T-helper 22 cell (primary cell): Measurements from ENCODE around the gene OGFOD3.
"Not testable (repeated sequence)": the region's sequence is repeated elsewhere in the genome, so short reads cannot be mapped to it uniquely, and the experiment has no call there.

Experiments used
- DNase-seq: peaks from one replicate; pipeline ENCODE4 v3.0.0-alpha.2; 2020; ENCODE audit warnings: low read depth

OGFOD3 gene

DNA sequence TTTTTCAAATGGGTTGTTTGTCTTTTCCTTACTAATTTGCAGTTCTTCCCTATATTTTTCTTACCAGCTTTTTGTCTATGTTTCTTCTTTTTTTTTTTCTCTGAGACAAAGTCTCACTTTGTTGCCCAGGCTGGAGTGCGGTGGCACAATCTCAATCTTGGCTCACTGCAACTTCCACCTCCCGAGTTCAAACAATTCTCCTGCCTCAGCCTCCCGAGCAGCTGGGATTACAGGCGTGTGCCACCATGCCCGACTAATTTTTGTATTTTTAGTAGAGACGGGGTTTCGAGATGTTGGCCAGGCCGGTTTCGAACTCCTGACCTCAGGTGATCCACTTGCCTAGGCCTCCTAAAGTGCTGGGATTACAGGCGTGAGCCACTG is 45.3 kb downstream of the OGFOD3 start:
- DNase-seq = not testable (repeated sequence)

DNA sequence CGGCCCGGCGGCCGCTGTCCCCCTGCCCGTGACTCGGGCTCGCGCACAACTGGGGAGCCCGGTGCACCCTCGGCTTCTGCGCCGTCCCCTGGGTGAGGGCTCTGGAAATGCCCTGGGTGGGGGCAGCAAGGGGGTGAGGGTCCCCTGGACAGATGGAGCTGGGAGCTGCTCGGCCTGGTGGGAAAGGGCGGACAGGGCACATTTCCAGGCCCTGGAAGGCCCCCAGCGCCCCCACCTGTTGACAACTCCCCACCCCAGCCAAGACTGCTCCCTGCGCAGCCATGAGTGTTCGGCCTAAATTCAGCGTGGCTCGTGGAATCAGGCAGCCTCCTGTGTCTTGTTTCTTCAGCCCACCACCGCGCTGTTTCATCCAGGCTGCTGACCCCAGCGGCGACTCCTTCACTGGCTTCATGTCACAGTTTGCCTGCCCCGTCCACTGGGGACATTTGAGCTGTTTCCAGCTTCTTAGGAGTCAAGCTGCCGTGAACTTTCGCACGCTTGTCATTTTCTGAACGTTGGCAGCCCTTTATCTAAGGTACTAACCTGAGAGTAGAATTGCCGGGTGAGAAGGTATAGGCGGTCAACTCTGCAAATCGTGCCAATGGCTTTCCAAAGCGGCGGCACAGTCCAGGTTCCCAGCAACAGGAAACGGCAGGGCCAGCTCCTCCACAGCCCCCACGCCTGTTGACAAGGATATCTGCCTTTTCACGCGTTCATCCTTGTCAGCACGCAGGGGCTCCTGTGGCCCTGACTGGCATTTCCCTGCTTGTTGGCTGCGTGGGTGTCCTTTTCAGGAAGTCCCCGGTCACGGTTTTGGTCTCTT is 45.9 kb downstream of the OGFOD3 start:
- DNase-seq = no peak

DNA sequence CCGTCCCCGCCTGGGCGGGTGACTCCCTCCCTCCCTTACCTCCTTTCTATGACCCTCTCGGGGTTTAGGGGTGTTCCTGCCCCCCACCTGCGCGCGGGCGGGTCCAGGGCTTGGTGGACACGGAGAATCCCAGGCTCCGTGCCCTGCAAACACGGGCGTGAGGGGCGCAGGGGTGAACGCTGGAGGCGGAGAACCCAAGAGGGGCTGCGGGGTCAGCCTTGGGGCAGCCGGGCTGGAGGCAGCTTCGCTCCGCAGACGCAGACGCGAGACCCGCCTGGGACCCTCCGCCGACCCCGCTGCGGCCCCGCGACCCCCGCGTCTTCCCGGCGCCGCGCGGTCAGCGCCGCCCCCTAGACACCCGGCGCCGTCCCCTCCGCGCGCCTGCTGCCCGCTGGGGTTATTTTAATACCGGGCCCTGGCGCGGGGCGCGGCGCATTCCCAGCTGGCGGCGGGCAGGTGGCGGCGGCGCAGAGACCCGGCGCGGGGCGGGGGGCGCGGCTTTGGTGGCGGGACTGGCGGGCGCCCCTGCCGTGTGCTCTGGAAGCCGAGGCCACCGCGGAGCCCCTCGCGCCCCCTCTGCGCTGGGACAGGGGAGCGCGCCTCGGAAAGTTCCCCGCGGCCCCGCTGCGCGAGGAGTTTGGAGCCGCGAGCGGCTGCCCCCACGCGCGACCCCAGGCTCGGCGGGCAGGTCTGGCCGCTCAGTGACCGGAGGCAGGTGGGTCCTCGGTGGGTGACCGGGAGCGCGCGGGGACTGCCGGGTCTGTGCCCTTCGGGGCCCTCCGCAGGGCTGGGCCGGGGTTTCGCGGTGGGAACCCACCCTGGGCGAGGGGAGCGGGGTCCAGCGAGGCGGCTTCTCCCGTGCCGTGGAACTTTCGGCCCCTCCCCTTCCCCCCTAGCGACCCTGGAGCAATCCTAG is 46.8 kb downstream of the OGFOD3 start, which contains the start of gene UTS2R:
Gene UTS2R (plus strand): TSS at position 433 of the 916 bp plus-strand sequence. CDS start 2,560 bp downstream, outside the sequence.
- DNase-seq = no peak

DNA sequence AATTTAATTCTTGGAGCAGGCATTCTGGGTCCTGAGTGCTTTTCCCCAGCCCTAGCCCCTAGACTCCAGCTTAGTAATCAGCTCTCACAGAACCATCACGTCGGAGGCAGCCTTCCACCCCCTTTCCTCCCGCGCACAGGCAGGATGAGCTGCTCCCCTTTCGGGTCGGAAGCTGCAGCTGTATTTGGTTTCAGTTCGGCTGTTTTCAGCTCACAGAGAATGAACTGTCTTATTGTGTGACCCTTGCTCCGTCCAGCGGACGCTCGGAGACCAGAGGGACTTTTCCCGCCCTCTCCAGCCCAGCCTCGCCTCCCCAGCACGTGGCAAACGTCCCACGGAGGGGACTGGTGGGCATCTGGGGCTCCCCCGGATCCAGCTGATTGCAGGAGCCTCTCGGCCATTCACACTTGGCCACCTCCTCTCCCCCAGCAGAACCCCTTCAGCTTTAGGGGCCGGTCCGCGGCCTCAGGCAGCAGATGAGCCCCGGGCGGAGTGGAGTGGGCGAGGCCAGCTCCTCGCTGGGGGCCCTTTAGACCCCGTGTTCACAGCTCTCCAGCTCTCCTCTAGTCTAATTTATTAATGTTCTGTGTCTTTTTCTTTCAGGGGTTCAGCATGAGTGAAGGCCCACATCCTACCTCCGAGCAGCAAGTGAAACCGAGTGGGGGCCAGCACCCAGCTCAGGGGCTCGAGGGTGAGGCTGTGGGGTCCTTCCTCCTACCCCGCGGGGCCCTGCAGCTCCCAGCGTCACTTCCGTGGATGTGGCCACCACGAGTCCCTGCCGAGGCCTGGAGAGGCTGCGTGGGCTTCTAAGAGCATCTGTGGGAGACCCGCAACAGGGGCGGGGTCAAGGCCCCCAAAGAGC is 47.7 kb downstream of the OGFOD3 start:
- no peak for DNase-seq

DNA sequence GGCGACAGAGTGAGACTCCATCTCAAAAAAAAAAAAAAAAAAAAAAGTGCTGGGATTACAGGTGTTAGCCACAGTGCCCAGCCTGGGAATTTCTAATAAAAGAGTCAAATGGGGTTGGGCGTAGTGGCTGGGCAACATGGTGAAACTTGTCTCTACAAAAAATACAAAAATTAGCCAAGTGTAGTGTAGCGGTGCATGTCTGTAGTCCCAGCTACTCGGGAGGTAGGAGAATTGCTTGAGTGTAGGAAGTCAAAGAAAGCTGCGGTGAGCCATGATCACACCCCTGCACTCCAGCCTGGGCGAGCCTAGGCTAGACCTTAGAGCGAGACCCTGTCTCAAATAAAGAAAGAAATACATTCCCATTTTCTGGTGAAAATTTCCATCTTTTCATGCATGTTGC is 49.2 kb downstream of the OGFOD3 start:
- DNase-seq = no peak

DNA sequence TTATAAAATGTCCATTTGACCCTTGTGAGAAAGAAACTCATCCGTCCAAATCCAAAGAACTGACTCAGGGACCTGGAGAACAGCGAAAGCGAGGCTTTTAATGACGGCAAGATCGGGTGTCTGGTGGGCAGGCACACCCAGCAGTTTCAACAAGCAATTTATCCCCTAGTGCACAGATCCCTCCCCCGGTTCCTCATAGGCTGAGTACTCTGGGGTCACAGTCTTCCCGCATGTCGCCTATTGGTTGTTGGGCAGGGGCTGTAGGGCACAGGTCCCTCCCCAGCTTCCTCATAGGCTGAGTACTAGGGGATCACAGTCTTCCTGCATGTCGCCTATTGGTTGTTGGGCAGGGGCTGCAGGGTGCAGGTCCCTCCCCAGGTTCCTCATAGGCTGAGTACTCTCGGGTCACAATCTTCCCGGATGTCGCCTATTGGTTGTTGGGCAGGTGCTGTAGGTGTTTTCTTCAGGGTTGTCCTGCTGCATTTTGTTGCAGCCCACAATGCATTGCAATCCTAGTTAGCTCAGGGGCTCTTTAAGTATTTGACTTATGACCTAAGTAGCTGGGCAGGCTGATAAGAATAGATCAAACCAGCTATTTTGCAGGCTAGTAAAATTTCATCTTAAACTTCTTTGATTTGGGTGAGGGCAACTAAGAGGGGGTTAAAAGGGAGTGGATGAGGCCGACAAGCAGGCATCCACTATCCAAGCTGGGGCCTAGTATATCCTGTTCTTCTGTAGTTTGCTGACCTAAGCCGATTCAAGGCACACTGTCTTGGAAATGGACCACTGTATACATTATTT is 50.5 kb downstream of the OGFOD3 start:
- DNase-seq = no peak

DNA sequence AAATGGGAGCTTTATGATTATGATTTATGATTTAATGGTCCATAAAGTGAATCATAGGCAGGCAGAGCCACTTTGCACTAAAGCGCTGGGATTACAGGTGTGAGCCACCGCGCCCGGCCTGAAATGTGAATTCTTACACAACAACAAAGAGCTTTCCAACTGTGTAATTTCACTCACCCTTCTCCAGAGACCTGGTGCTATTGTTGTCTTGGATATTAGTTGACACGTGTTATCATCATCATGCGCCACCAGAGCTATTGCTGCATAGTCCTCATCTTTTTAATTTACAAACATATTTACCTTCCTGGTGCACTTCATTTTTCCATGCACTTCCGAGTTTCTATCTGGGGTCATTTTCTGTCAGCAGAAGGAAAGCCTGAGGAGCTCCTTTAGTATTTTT is 51.6 kb downstream of the OGFOD3 start:
- DNase-seq = no peak

DNA sequence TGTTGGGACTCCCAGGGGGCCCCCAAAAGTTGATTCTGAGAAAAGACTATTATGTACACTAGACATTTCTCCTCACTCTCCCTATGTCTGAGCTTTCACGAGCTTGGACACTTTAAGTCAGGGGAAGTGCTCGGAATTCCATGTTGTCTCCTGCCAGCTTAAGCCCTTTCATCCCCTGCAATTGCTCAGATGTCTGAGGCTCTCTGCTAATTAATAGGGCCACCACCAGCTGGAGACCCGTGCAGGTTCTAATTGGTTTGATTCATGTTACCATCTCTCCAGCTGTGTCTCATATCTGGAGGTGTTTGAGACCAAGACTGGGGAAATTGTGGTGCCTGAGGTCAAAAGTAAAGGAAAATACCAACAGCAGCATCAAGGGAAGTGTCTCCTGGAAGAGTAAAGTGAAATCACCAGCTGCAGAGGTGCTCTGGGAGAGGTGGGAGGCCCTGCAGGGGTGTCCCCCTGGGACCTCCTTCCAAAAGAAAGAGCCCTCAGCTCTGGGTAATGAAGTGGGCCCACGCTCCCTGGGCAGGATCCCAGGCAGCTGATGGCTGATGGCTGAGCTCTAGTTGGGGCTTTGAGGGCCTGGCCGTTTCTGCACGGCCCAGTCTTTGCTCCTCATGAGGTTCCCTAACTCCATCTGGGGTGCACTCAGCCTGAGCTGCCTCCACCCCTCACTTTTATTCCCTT is 52.6 kb downstream of the OGFOD3 start:
- no peak for DNase-seq

DNA sequence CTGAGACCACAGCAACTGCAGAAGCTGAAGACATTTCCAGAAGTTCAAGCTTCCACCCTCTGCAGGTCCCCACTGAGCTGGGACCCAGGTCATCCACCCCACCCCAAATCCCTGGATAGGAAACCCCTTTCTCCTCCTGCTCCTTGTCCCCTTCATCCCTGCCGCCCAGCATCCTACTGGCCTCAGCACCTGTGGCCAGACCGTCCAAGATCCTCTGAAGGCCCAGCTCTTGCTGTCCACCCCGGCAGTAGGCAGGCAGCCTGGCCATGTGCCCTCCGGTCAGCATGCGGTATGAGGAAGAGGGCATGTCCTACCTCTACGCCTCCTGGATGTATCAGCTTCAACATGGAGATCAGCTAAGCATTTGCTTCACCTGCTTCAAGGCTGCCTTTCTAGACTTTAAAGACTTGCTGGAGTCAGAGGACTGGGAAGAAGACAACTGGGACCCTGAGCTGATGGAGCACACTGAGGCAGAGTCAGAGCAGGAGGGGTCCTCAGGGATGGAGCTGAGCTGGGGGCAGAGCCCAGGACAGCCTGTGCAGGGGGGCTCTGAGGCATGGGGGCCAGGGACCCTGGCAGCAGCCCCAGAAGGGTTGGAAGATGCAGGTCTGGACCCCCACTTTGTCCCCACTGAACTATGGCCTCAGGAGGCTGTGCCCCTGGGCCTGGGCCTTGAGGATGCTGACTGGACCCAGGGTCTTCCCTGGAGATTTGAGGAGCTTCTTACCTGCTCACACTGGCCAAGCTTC is 56.3 kb downstream of the OGFOD3 start:
- no peak for DNase-seq

DNA sequence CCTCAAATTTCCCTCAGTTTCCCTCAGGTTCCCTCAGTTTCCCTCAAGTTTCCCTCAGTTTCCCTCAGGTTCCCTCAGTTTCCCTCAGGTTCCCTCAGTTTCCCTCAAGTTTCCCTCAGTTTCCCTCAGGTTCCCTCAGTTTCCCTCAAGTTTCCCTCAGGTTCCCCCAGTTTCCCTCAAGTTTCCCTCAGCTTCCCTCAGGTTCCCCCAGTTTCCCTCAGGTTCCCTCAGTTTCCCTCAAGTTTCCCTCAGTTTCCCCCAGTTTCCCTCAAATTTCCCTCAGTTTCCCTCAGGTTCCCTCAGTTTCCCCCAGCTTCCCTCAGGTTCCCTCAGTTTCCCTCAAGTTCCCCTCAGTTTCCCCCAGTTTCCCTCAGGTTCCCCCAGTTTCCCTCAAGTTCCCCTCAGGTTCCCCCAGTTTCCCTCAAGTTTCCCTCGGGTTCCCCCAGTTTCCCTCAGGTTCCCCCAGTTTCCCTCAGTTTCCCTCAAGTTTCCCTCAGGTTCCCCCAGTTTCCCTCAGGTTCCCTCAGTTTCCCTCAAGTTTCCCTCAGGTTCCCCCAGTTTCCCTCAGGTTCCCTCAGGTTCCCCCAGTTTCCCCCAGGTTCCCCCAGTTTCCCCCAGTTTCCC is 58.8 kb downstream of the OGFOD3 start:
- not testable (repeated sequence) for DNase-seq

DNA sequence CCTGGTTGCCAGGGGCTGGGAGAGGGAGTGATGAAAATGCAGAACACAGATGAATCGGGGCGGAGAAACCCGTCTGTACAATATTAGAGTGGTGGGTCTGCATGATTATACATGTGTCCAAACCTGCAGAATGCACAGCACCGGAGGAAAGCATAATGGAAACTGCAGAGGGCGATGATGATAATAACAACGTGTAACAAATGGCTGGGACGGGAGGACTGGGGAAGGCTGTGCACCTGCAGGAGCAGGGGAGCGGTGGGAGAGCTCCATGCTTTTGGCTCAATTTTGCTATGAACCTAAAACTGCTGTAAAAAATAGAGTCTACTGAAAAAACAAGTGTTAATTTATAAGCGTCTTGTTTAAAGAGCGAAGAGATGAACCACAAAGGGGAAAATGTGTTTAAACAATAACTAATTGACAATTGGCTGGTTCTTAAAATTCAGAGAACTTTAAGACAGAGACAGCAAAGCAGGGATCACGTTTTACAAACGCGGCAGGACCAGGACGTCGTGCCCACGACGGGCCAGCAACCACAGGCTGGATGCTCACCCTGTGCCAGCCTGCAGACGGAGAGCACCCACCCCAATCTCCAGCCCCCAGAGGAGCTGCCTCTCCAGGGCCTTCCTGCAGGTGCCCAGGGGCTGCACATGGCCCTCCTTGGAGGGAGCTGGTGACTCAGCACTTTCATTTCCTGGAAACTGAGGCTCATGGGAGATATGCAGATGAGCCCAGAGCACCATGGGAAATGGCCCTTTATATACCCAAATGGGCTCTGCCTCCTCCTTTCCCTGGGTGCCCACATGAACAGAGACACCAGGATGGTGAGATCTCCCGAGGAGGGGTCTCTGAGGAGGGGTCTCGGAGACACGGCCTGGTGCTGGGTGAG is 59.7 kb downstream of the OGFOD3 start, which contains the start of gene TEX19:
Gene TEX19 (plus strand): TSS at position 783 of the 886 bp plus-strand sequence. CDS start 2,904 bp downstream, outside the sequence.
- DNase-seq = no peak

DNA sequence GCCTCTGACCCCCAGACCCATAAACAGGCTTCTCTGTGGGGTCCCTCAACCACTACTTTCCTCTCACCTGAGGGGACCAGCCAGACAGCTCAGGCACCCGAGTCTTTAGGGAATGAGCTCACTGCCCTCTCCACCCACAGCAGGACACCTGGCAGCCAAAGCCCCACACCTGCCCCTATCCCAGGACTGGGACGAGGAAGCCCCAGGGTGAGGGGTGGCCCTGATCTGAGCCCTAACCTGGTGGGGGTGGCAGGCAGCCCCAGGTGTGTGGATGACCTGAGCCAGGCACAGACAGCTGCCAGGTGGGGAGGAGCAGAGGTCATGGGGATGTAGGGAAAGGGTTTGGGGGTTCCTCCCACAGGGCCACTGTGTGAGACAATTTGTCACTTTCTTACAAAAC is 61.0 kb downstream of the OGFOD3 start:
- no peak for DNase-seq

DNA sequence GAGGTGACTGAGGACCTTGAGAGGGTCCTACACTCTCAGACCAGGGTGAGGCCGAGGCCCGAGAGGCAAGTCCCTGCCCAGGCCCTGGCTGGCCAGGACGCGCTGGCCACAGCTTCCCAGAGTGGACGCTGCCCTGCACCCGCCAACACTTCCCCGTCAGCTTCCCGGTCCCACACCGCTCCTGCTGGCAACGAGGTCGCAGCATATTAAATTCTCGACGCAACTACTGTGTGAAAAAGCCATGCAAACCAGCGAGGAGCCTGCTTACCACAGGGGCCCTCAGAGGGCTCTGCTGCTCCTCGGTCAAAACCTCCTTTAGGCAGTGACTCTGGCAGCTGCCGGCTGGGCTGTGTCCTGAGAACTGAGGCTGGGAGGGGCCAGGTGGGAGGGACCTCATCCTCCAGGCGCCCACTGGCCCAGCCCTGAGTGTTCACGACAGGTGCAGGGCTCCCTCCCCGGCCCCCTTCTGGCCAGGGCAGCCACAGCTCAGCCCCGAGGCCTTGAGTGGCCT is 61.5 kb downstream of the OGFOD3 start:
- no peak for DNase-seq

DNA sequence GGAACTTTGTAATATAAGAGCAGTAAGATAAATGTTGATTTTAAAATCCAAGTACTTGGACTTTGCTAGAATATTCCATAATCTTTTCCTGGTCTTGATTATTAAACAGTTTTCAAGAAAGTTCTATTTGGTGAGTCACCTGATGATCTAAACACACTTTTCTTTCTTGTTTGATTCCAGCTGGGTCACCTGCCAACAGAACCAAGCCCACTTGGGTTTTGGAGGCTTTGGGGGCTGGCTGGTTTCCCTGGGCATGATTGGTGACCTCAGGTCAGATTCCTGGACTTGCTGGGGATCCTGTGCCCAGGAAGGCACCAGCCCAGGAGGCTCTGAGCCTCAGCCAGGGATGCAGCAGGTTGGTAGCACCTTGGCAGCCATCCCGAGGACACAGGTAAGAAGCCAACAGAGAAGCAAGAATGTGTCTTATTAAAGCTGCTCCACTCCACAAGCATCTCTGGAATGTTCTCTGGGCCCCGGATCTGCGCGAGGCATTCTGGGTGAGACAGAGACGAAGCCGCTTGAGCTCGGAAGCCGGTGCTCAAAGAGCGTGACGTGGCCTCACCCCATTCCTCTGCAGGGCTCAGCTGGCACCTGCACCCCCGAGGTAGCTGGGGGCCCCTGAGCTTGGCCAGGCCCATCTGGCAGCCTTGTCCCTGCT is 62.5 kb downstream of the OGFOD3 start:
- no peak for DNase-seq

DNA sequence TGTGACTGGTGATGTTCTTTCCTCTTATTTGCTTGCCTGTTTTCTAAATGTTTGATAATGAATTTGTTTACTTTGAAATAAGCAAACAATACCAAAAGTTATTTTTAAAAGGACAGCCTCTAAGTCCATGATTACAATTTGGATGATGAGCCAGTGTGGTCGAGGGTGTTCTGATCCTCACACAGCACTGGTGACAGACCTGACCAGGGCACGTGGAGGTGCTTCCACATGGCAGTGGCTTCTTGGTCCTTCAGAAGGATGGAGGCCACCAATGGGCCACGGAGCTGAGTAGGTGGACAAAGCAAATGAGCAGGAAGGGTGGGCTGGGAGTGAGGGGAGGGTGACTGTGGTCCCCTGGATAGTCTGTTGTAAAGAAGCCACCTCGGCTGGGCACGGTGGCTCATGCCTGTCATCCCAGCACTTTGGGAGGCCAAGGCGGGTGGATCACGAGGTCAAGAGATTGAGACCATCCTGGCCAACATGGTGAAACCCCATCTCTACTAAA is 63.5 kb downstream of the OGFOD3 start:
- DNase-seq = no peak

DNA sequence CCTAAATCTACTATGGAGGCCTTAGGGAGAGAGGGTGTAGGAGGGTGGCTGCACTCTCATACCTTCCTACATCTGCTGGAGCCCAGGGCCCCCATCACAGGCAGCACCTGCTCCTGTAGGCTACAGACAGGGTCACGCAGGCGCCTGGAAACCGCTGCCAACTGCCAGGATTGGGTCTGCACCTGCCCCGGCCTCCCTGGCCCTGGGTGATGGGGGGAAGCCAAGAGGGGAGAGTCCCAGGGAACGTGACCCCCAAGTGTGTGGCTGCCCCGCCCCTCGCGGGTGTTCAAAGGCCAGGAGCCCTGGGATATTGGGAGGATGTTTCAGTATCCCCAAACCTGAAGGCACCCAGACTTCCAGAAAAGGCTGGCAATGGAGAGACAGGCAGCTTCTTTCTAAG is 64.9 kb downstream of the OGFOD3 start:
- DNase-seq = no peak
